Stromal cell of bone marrow (primary cell): ENCODE data around the gene PABPN1.

ENCODE experiments used
- DNase-seq: peaks from one replicate; pipeline ENCODE4 v3.0.0-alpha.2; 2012; ENCODE audit warnings: low read depth

The PABPN1 gene

DNA sequence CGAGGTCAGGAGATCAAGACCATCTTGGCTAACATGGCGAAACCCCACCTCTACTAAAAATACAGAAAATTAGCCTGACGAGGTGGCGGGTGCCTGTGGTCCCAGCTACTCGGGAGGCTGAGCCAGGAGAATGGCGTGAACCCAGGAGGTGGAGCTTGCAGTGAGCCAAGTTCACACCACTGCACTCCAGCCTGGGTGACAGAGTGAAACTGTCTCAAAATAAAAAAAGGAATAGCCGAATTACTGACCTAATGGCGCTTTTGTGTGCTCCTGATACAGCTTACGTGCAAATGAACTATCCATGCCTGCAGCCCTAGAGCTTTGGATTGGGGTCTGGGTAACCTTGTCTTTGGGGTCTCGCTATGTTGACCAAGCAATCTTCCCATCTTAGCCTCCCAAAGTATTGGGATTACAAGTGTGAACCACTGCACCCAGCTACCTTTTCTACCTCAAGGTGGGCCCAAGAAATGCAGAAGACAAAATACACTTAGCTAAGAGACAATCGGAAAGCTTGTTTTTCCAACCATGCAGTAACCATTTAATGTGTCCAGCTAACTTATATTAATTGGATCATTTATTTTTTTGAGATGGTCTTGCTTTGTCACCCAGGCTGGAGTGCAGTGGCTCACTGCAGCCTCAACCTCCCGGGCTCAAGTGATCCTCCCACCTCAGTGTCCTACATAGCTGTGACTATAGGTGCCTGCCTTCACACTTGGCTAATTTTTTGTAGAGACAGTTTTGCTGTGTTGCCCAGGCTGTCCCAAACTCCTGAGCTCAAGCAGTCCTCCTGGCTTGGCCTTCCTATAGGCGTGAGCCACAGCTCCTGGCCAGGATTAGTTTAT is 5.5 kb downstream of the PABPN1 start:
- DNase-seq = no peak

DNA sequence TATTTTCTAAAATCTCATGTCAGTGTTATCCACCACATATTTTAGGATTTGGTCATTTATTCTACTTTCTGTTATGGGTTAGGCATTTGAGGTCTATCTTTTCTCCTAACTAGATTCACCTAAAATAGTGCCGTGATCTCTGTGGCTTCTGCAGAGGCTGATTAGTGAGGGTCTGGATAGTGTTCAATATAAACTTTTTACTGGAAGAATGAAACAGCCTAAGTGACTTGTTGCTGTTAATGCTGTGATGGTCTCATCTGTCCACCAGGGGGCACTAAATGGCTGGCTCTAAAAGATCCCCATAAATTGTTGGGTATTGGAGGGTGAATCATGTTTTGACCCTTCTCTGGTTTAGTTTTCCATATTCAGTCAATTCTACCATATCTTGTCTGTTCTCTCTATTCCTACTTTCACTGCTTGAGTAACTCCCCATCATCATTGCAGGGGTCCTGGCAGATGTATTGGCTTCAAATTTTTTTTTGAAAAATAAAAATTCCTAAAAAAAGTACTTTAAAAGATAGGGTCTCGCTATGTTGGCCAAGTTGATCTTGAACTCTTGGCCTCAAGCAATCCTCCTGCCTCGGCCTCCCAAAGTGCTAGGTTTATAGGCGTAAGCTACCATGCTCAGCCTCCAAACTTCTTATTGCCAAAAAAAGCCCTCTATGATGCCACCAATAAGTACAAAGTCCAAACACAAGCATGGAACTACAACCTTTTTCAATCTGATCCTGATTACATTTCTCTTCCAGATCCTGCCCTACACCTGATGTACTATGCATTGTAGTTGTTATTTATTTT is 6.9 kb downstream of the PABPN1 start:
- DNase-seq = peak; percentile 64

DNA sequence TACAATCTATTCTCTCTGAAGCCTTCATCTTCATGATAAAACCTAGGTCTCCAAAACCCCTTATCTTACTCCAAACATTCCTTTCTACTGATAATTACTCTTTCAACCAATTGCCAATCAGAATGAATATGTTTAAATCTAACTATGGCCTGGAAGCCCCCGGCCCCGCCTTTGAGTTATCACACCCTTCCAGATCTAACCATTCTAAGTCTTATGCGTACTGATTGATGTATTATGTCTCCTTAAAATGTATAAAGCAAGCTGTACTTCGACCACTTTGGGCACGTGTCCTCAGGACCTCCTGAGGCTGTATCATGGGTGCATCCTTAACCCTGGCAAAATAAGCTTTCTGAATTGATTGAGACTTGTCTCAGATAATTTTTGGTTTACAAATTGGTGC is 14.4 kb downstream of the PABPN1 start:
- DNase-seq = no peak

DNA sequence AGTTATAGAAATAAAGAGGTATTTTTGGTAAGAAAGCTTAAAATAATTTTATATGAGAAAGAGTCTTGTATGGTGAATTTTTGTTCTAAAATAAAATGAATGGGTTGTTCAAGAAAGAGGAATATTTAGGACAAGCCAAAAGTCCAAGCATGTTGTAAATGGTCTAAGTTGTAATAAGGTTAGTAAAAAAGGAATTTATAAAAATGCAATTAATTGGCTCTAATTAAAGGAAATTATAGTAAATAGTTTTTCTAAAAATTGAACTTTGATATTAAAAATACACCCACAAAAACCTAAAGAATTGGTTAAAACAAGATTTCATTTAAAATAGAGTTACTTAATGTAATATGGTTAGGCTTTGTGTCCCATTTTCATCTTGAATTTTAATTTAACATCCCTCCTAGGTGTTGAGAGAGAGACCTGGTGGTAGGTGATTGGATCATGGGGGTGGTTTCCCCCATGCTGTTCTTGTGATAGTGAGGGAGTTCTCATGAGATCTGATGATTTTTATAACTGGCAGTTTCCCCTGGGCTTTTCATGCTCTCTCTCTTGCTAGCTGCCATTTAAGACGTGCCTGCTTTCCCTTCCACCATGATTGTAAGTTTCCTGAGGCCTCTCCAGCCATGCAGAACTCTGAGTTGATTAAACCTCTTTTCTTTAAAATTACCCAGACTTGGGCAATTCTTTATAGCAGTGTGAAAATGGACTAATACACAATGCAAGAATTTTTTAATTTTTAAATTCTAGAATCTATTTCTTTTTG is 18.4 kb downstream of the PABPN1 start:
- DNase-seq = no peak

DNA sequence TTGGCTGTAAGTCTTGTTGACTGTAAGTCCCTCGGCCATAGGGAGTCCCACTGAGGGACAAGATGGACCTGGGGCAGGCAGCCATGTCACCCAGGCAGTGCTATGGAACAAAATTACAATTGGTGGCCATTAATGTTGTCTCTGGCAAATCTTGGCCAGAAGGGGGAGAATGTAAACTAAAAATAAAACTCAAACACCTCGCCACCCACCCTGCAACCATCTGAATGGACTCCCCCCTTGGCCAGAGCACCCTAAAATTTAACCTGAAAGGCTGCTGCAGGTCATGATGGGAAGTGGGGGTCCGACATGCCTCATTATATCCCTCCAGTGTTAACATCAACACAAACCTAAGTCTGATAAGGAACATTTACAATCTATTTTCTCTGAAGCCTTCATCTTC is 23.2 kb downstream of the PABPN1 start:
- DNase-seq = no peak

DNA sequence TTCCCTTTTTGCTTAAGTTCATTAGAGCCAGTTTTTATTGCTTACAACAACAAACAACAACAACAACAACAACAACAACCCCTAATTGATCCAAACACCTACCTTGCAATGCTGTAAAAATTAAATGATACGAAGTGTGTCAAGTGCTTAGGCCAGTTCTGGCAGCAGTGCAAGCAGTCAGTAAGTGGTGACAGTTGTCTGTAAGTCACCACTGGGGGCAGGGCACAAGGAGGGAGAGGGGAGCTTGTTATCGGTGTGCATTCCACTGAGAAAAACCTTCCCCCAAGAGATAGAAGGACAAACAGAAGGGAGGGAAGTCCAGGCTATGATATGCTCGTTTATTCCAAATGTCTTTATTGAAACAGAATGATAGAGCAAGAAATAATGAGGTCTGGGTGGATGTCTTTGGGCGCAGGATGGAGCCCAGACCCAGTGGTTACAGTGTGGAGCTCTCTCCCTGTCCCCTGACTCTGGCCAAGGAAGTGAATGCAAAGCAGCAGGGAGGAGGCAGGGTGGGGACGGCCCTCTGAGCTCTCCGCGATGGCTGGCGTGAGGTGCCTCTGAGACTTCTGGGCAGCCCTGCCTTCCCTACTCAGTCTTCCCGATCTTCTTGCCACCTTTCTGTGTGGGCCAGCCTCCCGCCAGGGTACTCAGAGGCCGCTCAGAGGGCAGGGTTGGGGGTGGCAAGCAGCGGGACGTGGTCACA is 24.9 kb downstream of the PABPN1 start:
- DNase-seq = no peak

DNA sequence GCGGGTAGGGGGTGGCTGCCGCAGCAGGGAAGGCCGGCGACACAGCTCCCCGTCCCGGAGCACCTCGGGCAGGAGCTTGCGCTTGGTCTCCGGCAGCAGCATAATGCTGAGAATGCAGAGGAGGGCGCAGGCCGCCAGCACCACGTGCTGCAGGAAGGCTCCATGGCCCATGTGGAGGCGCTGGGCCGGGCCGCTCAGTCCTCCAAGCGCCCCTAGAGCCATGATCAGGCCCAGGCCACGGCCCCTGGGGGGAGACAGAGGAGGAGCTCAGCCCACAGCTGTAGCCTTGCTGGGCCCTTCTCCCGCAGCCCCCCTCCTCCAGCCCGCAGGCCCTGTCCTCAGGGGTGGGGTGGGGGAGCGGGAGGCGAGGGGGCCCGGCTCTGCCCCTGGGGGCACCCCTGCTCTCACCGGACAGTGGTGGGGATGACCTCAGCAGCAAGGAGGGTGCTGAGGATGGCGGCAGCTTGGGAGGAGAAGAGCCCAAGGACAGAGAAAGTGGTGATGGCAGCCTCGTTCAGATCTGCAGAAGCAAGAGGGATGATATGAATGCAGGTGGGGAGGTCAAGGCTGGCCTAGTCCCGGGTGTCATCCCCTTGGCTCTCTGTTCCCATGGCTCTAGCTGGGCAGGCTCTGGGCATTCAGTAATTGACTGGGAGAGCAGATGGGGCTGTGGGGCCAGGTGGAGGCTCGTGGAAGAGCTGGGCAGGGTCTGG is 25.6 kb downstream of the PABPN1 start:
- no peak for DNase-seq

DNA sequence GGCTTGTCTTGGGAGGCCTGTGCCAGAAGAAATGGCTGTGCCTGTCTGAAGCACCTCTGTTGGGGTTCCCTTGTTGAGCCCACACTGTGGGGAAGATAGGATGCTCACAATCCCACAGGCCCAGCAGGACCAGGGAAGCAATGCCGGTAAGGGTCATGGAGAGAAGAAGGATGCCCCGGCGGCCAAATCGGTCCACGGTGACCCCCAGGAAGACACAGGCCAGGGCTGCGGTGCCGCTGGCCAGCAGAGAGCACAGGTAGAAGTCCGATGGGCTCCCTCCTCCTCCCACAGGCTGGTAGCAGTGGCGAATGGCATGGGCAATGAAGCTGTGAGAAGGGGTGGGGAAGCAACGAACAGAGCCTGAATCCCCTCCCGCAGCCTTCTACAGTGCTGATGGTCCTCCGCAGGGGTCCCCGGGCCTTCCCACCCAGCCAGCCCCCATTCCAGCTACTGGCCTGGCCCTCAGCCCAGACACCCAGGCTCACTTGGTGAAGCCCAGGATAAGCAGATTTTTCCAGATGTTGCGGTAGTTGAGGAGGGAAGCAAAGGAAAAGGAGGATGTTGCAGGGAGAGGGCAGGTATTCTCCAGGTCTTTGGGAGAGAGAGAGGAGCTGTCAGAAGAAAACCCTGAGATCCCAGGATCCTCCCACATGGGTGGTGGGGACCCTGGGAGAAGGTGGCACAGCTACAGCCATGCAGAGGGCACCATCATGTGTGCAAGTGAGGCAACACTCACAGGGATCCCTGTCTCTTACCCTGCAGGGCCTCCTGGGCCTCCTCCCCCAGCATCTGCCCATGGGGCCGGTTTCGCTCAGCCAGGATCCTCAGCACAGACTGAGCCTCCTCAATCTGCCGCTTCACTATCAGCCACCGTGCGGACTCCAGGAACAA is 26.4 kb downstream of the PABPN1 start:
- DNase-seq = no peak

DNA sequence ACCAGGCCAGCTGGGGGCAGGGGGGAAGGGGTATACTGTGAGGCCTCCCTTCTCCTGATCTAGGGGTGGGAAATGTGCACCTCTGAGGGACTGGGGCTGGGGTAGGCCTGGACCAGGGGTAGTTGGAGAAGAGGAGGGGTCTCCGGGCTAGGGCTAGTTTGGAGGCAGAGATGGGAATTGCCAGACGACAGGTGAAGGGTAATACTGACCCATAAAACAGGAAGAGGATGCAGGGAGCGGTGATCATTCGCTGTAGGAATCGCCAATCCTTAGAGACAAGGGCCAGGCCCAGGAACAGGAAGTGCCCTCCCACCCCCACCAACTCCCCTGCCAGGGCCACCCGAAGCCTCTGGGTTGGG is 27.0 kb downstream of the PABPN1 start:
- no peak for DNase-seq

DNA sequence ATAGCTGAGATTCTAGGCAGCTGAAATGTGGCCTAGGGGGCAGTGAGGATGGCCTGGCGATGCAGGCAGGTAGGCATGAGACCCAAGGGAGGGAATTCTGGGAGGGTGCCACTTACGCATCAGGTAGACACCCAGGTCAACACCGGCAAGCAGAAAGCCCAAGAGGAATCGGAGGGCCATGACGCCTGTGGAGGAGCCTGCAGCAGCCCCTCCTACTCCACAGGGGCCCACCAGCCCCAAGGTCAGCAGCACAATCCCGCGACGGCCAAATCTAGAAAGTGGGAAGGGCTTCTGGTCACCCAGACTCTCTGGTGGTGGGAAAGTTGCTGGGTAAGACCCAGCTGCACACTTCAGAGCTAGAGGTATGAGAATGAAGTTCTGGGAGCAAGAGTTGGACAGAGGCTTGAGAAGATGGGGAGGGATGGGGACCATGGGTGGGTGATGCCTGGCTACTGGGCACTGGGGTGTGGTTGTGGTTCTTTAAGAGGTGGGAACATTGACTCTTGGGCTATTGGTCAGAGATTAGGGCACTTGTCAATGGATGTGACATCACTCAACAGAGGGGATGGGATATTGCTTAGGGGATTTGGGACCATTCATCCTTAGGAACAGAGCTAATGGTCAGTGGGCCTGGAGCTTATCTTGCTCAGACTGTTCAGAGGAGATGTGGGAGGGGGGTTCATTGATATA is 28.0 kb downstream of the PABPN1 start:
- no peak for DNase-seq

DNA sequence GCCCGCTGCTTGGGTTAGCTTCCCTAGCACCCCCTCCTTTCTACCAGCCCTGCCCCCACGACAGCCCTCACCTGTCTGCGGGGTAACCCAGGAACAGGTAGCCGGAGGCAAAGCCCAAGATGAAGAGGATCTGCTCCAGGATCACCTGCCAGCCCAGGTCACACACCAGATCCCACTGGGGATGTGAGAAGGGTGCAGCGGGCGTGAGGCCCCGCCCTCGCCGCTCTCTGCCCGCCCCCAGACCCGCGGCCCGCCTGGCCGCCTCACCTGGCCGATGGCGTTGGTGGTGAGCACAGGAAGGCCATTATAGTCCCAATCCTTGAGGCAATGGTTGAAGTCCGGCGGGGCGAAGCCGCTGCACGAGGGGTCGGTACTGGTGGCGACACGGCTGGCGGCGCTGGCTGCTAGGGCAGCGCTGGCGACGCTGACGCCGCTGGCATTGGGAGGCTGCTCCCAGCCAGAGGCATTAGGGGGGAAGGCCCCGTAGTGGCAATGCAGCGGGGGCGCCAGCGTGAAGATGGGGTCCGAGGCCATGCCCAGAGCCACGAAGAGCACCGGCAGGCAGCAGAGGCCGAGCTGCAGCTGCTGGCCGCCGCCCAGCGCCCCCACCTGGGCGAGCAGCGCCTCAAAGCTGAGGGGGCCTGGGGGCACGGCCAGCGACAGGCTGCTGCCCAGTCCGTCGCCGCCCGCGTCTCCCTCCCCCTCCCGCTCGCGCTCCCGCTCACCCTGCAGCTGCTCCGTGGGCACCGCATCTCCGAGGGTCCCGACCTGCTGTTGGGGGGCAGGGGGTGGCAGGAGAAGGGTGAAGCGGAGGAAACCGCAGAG is 30.6 kb downstream of the PABPN1 start:
- DNase-seq = no peak

DNA sequence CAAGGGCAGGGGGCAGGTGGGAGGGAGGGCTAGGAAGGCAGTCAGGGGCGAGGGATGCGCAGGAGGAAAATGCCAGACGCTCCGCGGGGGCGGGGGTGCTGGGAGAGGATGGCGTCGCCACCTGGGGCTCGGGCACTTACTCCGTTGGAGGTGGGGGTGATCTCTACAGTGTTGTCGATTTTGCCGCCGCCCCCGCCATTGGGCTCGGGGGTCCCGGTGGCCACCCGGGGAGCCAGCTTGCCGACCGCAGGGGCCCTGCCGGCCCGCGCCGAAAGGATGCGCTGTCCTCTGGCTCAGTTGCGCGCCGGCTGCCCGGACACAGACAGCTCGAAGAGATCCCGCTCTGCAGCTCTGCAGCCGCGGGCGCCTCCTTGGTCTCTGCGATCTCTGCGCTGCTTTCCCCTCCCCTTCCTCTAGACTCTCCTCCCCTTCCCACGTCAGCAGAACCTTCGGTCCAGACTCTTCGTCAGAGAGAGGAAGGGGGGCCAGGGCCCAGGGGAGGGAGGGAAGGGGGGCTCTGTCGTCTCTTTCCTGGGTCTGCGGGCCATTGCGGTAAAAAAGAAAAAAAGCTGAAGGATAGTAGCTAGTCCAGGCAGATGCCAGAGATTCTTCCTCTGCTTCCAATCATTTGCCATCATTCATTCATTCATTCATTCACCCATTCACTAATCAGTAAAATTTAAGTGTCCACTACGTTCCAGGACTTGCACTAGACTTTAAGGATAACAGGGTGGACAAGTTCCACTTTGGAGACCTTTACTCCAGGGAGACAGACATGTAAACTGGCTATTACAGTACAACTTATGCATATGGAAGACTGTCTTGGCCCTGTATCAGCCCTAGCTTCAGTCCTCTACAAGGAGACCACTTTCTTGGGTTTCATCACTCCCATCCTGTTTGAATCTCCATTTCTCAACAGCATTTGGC is 31.5 kb downstream of the PABPN1 start, which contains the start of gene SLC22A17:
Gene SLC22A17, minus strand, starts transcription at position 382 of the 927 bp plus-strand sequence.
- DNase-seq = peak; percentile 81

DNA sequence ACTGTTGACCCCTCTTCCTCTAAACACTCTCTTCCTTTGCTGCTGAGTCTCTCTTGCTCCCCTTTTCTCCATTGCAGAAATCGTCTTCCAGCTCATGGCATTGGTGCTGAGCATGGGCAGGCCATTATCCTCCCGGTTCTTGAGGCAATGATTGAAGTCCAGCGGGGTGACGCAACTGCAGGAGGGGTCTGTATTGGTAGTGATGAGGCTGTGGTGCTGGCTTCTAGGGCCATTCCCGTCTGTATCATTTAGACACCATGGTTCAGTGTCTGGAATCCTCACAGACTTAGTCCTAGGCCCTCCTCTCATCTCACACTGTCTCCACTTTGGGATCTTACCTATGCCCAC is 32.1 kb downstream of the PABPN1 start:
- no peak for DNase-seq

DNA sequence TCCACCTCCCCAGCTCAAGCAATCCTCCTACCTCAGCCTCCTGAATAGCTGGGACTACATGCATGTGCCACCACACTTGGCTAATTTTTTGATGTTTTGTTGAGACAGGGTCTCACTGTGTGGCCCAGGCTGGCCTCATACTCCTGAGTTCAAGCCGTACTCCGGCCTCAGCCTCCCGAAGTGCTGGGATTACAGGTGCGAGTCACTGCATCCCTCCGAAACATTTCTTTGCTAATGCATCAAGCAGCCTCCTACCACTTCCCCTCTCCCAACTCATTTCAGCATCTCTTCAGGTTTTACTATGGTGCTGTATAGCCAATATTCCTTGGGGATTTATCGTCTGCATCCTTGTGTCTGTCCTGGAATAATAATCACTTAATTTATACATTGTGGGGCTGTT is 33.7 kb downstream of the PABPN1 start:
- no peak for DNase-seq

DNA sequence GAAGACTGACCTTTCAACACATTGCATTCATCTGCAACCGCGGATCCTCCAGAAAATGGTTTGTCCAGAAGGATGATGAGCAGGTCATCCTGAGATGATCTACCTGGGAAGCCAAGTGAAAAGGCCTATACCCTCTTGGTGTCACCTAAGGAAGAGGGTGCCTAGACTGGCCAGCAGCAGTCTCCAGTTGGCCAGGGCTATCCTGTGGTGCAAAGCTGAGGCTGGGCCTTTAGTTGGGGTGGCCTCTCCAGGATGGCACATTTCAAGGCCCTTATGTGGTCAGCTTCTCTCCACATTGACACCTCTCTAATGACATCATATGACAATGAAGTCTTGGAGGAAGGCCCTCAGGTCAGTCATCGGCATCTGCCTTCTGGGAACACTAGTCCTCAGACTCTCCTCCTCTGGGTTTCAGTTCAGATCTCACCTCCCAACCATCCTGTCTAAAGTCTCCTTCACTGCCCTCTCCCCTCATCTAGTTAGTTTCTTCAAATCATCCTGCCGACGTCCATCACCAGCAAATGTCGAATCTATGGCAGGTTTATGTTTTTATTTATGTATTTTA is 34.7 kb downstream of the PABPN1 start:
- DNase-seq = no peak

DNA sequence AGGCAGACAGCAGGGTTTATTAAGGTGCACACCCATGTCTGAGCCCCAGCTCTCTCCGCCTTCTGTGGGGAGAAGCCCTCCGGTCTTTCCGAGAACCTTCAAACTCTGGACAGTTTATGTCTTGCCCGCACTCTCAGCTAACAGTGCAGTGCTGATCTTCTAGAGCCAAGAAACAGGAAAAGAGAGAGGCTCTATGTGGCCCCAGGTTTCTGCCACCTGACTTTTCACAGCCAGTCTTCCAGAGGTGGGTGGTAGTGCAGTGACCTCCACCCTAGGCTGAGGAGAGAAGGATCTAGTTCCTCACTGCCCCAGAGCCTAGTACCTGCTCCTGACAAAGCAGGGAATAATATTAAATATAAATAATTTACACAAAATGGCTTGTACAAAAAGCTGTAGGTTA is 35.4 kb downstream of the PABPN1 start:
- no peak for DNase-seq

DNA sequence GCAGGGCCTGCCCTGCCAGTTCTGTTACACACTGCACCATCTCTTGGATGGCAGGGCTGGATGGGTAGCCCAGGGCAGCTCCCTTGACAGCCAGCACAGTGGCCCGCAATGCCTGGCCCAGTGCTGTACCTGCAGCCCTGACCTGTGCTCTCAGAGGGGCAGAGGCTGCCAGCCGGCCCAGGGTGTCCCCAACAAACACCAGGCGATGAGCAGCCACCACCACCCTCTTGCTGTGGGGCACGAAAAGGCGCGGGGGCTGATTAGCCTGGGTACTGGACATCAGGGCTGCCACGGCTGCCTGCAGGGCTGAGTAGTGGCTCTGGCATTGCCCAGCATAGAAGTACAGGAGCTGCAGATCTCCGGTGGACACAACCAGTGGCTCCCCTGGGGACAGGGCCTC is 36.0 kb downstream of the PABPN1 start:
- no peak for DNase-seq
